Tongue (tissue), 2 donors: ENCODE results near the gene MRTFA. TPM values are rescaled to one million over a fixed set of nuclear protein-coding genes. Genes with fewer than 3 reads are reported as not detected.
A peak's percentile ranks its signal among the peaks of the same experiment; 100 is the strongest.
"Not testable (repeated sequence)": the region's sequence is repeated elsewhere in the genome, so short reads cannot be mapped to it uniquely, and the experiment has no call there.

Experiments
- DNase-seq: peaks from one replicate; pipeline ENCODE4 v3.0.0-alpha.2; 2015
- total RNA-seq: library from RNA; depleted of rRNA; stranded (reverse); fragments of >200 nt; gene quantifications from one replicate; pipeline ENCODE4 v1.2.3, GENCODE V29; 2014

Gene MRTFA
- total RNA-seq, 1 donor from 2014 or later: 38.7 TPM

DNA sequence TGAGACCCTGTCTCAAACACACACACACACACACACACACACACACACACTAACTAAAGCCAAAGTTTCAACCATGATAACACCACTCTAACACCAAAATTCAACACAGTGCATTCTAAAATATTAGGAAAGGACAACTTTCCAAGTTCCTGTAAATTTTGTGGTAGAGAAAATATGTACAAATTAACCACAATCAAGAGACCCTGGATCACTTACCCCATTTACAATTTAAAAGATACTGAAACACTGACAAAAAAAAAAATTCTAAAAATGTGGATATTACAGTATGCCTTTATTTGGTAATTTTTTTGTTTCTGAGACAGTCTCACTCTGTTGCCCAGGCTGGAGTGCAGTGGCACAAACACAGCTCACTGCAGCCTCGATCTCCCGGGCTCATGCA is 9.7 kb downstream of the MRTFA start:
- DNase-seq: no peak

DNA sequence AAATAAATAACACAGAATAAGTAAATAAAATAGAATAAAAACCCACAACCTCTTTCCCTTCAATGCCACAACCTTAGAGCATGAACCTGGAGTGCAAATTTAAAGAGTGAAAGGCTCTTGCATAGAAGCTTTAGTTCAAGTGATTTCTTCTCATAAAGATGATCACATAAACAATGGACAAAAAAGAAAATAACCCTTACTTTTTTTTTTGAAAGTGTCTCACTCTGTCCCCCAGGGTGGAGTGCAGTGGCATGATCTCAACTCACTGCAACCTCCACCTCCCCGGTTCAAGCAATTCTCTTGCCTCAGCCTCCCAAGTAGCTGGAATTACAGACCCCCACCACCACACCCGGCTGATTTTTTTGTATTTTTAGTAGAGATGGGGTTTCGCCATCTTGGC is 10.7 kb downstream of the MRTFA start:
- not testable (repeated sequence) for DNase-seq

DNA sequence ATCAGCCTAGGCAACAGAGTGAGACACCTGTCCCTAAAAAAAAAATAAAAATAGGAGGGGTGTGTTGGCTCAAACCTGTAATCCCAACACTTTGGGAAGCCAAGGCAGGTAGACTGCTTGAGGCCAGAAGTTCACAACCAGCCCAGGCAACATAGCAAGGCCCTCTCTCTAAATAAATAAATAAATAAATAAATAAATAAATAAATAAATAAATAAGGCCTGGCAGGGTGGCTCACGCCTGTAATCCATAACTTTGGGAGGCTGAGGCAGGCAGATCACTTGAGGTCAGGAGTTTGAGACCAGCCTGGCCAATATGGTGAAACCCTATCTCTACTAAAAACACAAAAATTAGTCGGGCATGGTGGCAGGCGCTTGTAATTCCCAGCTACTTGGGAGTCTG is 11.2 kb downstream of the MRTFA start:
- DNase-seq: not testable (repeated sequence)

DNA sequence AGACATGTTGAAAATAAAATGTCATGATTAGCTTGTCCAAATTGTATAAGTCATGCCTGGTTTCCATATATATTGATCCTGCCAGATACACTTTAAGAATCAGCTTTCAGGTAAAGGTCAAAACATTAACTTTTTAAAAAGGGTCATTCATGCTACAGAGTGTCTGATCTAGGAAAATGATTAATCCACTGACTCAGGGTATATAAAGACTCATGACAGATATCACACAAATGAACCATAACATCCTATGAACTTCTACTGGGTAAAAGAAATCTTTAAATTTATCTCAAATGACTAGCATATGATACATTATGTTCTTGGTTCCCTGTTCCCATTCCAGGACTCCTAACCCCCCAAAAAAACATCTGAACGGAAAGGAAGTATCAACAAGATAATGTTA is 11.7 kb downstream of the MRTFA start:
- DNase-seq: no peak

DNA sequence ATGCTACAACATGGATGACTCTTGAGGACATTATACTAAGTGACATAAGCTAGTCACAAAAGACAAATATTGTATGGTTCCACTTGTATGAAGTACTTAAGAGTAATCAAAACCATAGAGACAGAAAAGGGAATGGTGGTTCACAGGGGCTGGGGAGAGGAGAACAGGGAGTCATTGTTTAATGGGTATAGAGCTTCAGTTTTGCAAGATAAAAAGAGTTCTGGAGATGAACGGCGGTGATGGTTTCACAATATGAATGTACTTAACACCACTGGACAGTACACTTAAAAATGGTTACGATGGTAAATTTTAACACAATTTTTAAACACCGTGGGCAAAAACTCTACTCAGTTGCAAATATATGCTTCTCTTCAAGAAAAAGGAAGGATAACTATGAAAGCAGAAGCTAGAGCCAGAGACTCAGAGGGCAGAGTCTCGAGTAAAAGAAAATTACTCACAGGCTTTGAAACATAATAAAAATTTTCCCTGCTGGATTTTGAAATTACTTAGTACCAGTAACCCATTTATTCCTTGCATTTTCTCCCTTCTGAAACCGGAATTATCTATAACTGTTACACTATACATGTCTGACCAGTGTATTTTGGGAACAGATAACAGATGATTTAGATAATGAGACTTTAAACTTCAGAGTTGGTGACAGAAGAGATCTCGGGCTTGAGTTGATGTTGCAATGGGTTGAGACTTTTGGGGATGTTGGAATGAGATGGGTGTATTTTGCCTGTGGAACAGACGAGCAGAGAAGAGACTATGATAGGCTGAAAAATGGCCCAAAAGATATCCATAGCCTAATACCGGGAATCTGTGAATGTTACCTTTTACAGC is 15.0 kb downstream of the MRTFA start:
- no peak for DNase-seq

DNA sequence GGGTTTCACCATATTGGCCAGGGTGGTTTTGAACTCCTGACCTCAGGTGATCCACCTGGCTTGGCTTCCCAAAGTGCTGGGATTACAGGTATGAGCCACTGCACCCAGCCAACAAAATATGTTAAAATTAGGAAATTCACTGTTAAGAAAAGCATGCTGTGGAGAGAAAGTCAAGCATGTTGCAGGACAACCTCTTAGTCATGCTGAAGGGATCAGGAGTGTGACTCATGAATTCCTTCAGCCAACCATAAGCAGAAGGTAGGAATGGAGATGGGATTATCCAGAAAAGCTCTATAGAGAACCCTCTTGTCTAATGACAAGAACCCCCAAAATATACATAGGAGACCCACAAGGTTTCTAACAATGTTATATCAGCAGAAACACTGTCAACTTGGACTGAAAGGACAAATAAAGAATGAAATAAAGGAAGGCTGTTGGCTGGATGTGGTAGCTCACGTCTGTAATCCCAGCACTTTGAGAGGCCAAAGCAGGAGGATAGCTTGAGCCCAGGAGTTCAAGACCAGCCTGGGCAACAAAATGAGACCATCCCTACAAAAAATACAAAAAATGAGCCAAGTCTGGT is 16.0 kb downstream of the MRTFA start:
- no peak for DNase-seq

DNA sequence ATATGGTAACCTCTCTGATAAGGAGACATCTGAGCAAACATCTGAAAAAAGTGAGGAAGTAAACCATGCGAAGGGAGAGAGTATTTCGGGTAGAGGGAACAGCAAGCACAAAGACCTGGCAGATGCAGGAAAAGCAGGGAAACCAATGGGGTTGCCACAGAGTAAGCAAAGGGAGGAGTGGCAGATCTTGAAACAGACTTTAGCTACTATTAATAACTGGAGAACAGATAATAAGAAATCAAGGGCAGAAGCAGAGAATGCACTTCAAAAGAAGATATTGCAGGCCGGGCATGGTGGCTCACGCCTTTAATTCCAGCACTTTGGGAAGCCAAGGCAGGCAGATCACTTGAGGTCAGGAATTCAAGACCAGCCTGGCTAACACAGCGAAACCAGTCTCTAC is 18.1 kb downstream of the MRTFA start:
- DNase-seq: no peak

DNA sequence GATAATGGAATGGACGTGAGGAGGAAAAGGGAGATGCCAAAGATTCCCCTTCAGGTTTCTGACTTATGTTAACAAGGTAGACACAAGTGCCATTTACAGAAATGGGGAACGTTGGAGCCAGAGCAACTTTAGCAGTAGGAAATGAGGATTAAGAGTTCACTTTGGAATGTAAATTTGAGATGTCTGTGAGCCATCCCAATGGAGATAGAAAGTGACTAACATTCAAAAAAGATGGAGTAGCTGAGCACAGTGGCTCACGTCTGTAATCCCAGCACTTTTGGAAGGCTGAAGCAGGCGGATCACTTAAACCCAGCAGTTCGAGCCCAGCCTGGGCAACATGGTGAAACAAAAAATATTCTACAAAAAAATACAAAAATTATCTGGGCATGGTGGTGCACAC is 19.9 kb downstream of the MRTFA start:
- DNase-seq: no peak

DNA sequence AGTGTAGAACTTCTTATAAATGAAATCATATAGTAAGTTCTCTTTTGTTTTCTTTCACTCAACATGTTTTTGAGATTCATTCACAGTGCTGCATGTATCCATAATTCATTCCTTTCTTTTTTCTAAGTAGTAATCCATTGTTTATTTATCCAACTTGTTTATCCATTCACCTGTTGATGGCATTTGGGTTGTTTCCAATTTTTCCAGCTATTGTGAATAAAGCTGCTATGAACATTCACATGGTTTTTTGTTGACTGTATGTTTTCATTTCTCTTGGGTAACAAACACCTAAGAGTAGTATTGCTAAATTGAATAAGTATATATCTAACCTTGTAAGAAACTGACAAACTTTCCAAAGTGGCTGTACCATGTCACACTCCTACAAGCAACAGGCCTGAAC is 23.5 kb downstream of the MRTFA start:
- DNase-seq: no peak

DNA sequence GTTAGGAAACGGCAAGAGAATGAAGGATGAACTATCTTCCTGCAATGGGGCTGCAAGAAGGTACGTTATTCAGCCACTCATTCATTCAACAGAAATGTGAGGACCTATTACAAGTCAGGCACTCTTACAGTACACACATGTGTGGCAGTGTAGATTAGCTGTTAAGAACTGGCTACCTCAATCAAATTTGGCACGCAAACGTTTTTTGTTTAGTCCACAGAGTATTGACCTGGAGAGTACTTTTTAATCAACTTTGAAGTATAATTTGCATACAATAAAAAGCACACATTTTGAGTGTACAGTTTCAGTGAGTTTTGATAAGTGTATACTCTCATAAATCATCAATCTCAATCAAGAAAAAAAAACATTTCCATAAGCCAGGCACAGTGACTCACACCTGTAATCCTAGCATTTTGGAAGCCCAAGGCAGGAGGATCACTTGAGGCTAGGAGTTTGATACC is 24.2 kb downstream of the MRTFA start:
- no peak for DNase-seq

DNA sequence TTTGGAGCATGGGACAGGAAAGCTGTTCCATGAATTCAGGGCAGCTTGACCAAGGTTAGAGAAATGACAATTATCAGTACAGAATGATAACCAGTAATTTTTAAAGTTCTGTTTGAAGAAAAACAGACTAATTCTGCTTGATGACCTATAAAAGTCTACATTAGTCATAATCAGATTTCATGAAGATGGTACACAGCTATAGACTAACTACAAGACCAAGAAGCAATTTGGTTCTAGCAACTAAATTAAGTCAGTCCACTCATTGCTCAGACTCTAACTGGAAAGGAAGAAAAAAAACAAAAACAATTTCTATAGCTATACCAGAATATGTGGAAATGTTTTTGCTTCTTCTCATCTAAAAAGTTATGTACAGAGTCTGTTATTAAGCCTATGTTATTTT is 24.9 kb downstream of the MRTFA start:
- no peak for DNase-seq

DNA sequence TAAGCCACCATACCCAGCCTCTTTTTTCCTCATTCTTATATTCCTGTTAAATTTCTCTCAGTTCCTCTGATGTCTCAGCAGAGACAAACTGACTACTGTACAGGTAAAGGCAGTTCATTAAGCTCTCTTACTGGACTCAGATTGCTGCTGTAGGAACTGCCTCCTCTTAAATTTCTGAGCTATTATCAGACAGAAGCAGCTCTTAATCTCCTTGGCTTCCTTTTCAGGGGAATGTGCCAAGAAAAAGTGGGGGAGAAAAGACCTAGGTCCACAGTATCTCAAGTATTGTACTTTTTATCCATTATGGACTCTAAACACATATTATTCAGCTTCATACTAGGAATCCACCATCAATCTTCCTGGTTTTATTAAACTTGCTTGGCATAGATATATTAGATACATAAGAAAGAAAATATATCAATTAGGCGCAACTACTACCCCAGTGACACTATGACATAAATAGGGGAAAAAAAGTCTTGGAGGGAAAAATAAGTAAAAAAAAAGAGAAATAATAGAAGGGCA is 26.1 kb downstream of the MRTFA start:
- no peak for DNase-seq

DNA sequence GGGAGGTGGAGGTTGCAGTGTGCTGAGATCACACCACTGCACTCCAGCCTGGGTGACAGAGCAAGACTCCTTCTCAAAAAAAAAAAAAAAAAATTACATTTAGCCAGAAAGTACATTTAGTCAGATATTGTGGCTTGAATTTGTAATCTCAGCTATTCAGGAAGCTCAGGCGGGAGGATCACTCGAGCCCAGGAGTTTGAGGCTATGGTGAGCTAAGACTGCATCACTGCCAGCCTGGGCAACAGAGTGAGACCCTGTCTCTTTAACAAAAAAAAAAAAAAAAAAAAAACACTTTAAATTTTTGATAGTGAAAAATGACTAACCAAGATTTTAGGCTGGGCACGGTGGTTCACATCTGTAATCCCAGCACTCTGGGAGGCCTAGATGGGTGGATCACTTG is 27.3 kb downstream of the MRTFA start:
- DNase-seq: no peak

DNA sequence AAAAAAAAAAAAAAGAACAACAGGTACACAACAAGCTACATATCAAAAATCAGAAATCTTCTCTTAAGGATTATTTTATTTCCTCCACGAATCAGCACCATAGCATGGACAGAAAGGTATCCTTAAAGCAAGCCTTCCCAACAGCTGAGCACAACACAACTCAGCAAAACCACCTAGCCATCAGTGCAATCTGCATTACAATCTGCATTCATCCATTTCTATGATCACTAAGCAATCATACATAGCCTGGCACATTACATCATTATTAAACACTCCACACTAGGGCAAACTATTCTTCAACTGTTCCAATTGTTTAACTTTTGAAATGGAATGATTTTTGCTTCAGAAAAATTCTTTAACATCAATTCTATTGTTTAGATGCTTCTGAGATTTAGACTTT is 29.0 kb downstream of the MRTFA start:
- DNase-seq: no peak

DNA sequence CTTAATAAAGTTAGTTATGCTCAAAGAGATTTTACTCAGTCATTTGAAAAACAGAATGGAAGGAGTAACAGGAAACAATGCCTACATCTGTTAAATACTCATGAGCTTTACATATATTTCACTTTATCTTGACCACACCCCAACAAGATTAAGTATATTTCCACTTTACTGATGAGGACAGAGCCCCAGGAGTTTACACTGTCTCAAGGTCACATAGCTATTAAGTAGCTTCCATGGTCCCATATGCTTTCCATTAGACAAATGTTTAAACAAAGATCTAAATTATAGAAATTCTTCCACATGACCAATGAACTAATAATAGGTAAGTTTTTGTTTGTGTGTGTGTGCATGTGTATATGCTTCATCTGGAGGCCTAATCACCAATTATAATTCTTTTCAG is 30.2 kb downstream of the MRTFA start:
- DNase-seq: no peak

DNA sequence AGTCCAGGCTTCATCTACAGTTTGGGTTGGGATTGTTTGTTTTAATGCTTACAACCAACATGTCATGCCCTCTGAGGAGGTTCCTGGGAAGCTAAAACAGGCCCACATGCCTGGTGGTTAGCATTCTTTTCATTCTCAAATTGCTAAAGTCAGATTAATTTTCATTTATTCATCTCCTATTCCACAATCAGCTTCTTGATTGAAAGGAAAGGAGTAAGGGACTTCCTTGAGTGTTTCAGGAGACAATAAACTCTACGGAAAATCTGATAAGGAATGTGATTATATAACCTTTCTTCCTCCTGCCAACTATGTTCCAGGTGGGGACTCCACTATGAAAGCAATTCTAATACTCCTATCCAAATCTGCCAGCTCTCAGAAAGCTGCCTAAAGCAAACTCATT is 30.8 kb downstream of the MRTFA start:
- DNase-seq: no peak

DNA sequence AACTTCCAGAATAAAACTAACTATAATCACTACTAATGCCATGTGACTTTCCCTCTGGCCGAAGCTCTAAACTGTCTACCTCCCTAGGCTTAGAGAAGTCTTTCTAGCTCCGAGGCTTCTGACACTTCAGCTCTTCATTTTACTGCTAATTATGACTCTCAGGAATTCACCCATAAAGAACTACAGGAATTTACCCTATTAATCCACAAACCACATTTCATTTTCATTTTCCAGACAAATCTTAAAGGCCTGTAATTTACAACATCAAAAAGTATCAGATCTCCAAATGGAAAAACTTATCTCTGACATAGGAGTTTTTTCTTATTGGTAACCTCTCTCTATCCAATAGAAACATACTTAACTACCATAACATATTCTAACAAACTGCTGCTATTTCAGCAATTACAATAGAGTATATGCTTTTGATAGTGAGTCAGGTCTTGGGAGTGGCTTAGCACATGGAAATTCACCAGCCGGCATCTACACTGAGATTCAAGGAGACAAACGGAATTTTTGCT is 33.4 kb downstream of the MRTFA start:
- DNase-seq: no peak

DNA sequence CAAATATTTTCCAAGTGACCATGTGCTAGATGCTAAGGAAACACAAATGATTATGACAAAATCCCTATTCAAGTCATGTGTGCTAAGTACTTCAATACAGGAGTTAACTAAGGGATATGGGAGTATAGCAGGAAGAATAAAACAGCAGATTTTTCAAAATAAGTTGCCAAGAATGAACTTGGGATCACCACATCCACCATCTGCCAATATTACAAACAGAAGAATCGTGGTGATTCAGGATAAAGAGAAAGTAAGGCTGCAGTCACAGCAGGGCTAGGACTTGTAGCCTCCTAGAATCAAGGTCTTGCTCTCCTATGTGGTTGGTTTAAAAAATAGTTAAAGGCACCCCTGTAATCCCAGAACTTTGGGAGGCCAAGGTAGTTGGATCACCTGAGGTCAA is 34.3 kb downstream of the MRTFA start:
- DNase-seq: no peak

DNA sequence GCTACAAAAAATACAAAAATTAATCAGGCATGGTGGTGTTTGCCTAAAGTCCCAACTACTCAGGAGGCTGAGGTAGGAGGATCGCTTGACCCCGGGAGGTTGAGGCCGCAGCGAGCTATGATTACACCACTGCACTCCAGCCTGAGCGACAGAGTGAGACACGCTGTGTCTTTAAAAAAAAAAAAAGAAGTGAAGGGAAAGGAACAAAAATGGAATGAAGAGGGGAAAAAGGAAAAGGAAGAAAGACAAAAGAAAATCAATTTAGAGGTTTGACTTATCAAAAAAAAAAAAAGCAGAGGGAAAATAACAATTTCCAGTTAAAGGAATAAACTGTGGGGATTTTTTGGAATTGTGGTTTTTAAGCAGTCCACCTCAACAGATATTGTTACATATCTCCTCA is 36.8 kb downstream of the MRTFA start:
- DNase-seq: no peak

DNA sequence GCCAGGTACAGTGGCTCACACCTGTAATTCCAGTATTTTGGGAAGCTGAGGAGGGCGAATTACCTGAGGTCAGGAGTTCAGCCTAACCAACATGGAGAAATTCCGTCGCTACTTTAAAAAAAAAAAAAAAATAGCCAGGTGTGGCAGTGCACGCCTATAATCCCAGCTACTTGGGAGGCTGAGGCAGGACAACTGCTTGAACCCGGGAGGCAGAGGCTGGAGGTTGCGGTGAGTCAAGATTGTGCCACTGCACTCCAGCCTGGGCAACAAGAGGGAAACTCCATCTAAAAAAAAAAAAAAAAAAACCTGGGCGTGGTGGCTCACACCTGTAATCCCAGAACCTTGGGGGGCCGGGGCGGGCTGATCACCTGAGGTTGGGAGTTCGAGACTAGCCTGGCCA is 37.8 kb downstream of the MRTFA start:
- not testable (repeated sequence) for DNase-seq

DNA sequence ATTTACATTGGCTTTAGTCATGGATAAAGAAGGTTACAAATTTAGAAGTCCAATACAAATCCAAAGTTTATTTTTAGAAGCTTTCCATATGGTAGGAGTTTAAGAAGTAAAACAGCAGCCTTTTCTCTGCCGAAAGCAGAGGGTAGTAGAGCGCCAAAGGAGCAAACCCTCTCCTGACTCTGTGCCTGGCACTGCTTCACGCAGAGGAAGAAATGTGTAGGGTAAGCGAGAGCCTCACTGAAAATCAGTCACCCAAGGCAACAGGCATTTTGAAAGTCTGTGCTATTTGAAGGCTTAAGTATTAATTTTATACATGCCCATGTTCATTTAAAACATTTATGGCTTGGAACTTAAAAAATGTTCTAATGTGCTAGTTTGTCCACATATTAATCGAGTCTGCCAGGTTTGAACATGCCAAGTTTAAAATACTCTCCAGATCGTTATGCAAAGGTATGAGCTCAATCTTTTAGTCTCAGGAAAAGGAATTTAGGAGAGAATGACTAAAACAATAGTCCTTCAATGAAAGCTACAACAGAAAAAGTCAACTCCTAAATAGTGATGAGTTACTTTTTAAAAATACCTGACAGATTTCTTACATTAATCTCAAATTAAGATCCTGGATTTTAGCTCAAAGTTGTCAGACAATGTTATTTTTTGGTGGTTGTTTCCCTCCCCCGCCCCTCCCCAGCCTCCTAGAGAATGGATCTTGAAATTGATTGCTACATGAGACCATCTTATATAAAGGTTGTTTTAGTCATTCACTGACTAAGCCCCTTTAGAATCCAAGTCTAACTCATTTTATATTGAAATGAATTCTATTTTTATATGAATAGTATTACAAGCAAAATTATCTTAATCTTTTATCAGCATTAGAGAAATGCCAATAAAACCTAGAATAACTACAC is 38.7 kb downstream of the MRTFA start:
- peak; percentile 46 for DNase-seq

DNA sequence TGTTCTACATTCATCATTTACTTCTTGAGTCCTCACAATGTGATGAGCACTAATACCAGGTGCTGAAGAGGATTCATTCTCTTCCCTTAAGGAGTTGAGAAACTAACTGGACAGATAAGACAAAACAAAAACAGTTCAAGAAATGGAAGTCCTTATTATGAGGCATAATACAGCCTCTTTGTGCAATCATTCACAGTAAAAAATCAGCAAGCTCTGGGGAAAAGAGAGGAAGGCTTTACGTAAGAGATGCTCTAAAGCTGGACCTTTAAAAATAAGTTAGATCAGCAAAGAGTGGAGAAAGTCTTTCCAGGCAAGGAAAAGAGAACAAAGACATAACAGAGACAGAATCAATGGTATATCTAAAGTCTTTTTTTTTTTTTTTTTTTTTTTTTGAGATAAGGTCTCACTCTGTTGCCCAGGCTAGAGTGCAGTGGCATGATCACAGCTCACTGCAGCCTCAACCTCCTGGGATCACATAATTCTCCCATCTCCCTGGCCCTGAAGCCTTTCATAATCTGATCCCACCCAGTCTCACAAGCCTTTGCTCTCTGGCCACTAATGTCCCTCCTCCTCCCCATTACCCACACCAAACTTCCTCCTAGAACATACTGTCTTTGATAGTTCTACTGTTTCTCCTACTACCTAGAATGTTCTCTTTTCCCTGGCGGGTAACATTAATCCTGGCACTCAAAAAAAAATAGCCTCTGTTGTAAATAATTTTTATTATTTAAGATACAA is 40.9 kb downstream of the MRTFA start:
- DNase-seq: no peak
